WTC11 (cell line): Measurements from ENCODE around the gene ROBO1. TPM values are rescaled to one million over a fixed set of nuclear protein-coding genes. Genes with fewer than 3 reads are reported as not detected.

Source experiments
- ATAC-seq: fragments of 200-7000 bp; cut with Tn5 transposase; 2 replicates; pipeline ENCODE4 v1.10.0; 2021; ENCODE audit warnings: mild to moderate bottlenecking, moderate library complexity
- CTCF ChIA-PET: fragments of 300-600 bp; sonication (Branson Sonifier 250); formaldehyde crosslinking; loops from one replicate; lab custom pipeline; 2021; ENCODE audit warnings: antibody characterized with exemption; lab: Charles Lee
- POLR2A ChIA-PET: fragments of 350-600 bp; sonication (Branson Sonifier 250); formaldehyde crosslinking; loops from one replicate; lab custom pipeline; 2021; ENCODE audit warnings: antibody characterized with exemption; lab: Charles Lee
- DNase-seq: peaks from one replicate; pipeline ENCODE4 v3.0.0; 2021; ENCODE audit warnings: low spot score
- H3K27ac Mint-ChIP-seq: 2 replicates; pipeline ENCODE4 v1.8.0; 2021; ENCODE audit warnings: mixed read lengths
- H3K27me3 Mint-ChIP-seq: 2 replicates; pipeline ENCODE4 v1.8.0; 2021; ENCODE audit warnings: low read depth, mild to moderate bottlenecking, moderate library complexity, mixed read lengths
- H3K36me3 Mint-ChIP-seq: 2 replicates; pipeline ENCODE4 v1.8.0; 2021; ENCODE audit warnings: mixed read lengths
- H3K4me1 Mint-ChIP-seq: 2 replicates; pipeline ENCODE4 v1.8.0; 2022; ENCODE audit warnings: mixed read lengths
- H3K4me3 Mint-ChIP-seq: 2 replicates; pipeline ENCODE4 v1.8.0; 2021; ENCODE audit warnings: mild to moderate bottlenecking, moderate library complexity, mixed read lengths
- H3K9me3 Mint-ChIP-seq: 2 replicates; pipeline ENCODE4 v1.8.0; 2021; ENCODE audit warnings: mixed read lengths
- AFF4 ChIP-seq: sonication (generic); formaldehyde crosslinking; IDR thresholded peaks from 2 replicates; pipeline ENCODE4 v1.8.1; 2023; ENCODE audit warnings: mild to moderate bottlenecking, missing genetic modification reagents, borderline replicate concordance
- AR ChIP-seq: fragments of 250-450 bp; sonication (Bioruptor Pico); IDR thresholded peaks from 2 replicates; pipeline ENCODE4 v1.9.0; 2021; ENCODE audit warnings: mild to moderate bottlenecking
- ATF1 ChIP-seq: sonication (generic); formaldehyde crosslinking; IDR thresholded peaks from 2 replicates; pipeline ENCODE4 v1.8.1; 2023; ENCODE audit warnings: mild to moderate bottlenecking, moderate library complexity, missing genetic modification reagents
- ATF6 ChIP-seq: sonication (generic); formaldehyde crosslinking; IDR thresholded peaks from 2 replicates; pipeline ENCODE4 v1.8.1; 2023; ENCODE audit warnings: mild to moderate bottlenecking, missing genetic modification reagents
- CREB1 ChIP-seq: sonication (generic); formaldehyde crosslinking; IDR thresholded peaks from 2 replicates; pipeline ENCODE4 v1.8.0; 2023; ENCODE audit warnings: mild to moderate bottlenecking, missing genetic modification reagents
- ESRRA ChIP-seq: sonication (generic); formaldehyde crosslinking; IDR thresholded peaks from 2 replicates; pipeline ENCODE4 v1.8.1; 2022; ENCODE audit warnings: mild to moderate bottlenecking, missing genetic modification reagents, borderline replicate concordance
- ETV6 ChIP-seq: sonication (generic); formaldehyde crosslinking; IDR thresholded peaks from 2 replicates; pipeline ENCODE4 v1.8.1; 2022; ENCODE audit warnings: mild to moderate bottlenecking, missing genetic modification reagents
- FOXJ3 ChIP-seq: sonication (generic); formaldehyde crosslinking; IDR thresholded peaks from 2 replicates; pipeline ENCODE4 v1.9.0; 2021; ENCODE audit warnings: missing genetic modification reagents, mild to moderate bottlenecking, borderline replicate concordance
- FOXP1 ChIP-seq: sonication (generic); formaldehyde crosslinking; IDR thresholded peaks from 2 replicates; pipeline ENCODE4 v1.8.0; 2022; ENCODE audit warnings: missing genetic modification reagents, mild to moderate bottlenecking, moderate library complexity, borderline replicate concordance
- GRHL2 ChIP-seq: fragments of 250-450 bp; sonication (Bioruptor Pico); IDR thresholded peaks from 2 replicates; pipeline ENCODE4 v1.8.0; 2022; ENCODE audit warnings: mild to moderate bottlenecking, moderate library complexity; ENCODE audit not compliant: insufficient replicate concordance, severe bottlenecking
- IRF2 ChIP-seq: sonication (generic); formaldehyde crosslinking; IDR thresholded peaks from 2 replicates; pipeline ENCODE4 v1.8.0; 2022; ENCODE audit warnings: low read depth, missing genetic modification reagents, borderline replicate concordance
- JAZF1 ChIP-seq: fragments of 250-450 bp; sonication (Bioruptor Pico); IDR thresholded peaks from 2 replicates; pipeline ENCODE4 v1.9.0; 2021; ENCODE audit warnings: moderate library complexity, mild to moderate bottlenecking, inconsistent platforms
- JUN ChIP-seq: sonication (generic); formaldehyde crosslinking; IDR thresholded peaks from 2 replicates; pipeline ENCODE4 v1.8.0; 2023; ENCODE audit warnings: mild to moderate bottlenecking, missing genetic modification reagents
- MXD4 ChIP-seq: fragments of 250-450 bp; sonication (Bioruptor Pico); IDR thresholded peaks from 2 replicates; pipeline ENCODE4 v1.8.0; 2021; ENCODE audit warnings: mild to moderate bottlenecking, moderate library complexity, borderline replicate concordance
- NFE2L1 ChIP-seq: sonication (generic); formaldehyde crosslinking; IDR thresholded peaks from 2 replicates; pipeline ENCODE4 v1.8.1; 2023; ENCODE audit warnings: missing genetic modification reagents
- PREB ChIP-seq: sonication (generic); formaldehyde crosslinking; IDR thresholded peaks from 2 replicates; pipeline ENCODE4 v1.8.1; 2022; ENCODE audit warnings: mild to moderate bottlenecking, missing genetic modification reagents, moderate library complexity, borderline replicate concordance
- PRRX2 ChIP-seq: fragments of 250-450 bp; sonication (Bioruptor Pico); IDR thresholded peaks from 2 replicates; pipeline ENCODE4 v1.8.0; 2021; ENCODE audit warnings: mild to moderate bottlenecking
- TEAD1 ChIP-seq: sonication (generic); formaldehyde crosslinking; IDR thresholded peaks from 2 replicates; pipeline ENCODE4 v1.8.0; 2022; ENCODE audit warnings: mild to moderate bottlenecking, missing genetic modification reagents
- USF1 ChIP-seq: sonication (generic); formaldehyde crosslinking; IDR thresholded peaks from 2 replicates; pipeline ENCODE4 v1.8.0; 2022; ENCODE audit warnings: mild to moderate bottlenecking, missing genetic modification reagents
- ZNF532 ChIP-seq: fragments of 250-450 bp; sonication (Bioruptor Pico); IDR thresholded peaks from 2 replicates; pipeline ENCODE4 v1.9.0; 2021; ENCODE audit warnings: mild to moderate bottlenecking, borderline replicate concordance
- total RNA-seq: library from RNA; stranded (reverse); gene quantifications from 3 replicates; pipeline ENCODE4 v1.2.3, GENCODE V29; 2021

The ROBO1 gene
- total RNA-seq, 1 experiment from 2014 or later: 90.9 TPM

- H3K27me3 Mint-ChIP-seq: no peaks in the 10 kb centered on the region
- CTCF ChIA-PET: no interaction called here
- ATAC-seq: no peak
These were observed 861.6 kb downstream of the ROBO1 start for GRCh38 chr3:78906245-78906644.

GRCh38 chr3:78905700-78906099 lies 862.1 kb downstream of the ROBO1 start:
- no peak for DNase-seq
- POLR2A ChIA-PET: no interaction called here
- H3K27me3 Mint-ChIP-seq: no peaks in the 10 kb centered on the region
- no peak for TF ChIP-seq ZNF532 (CRISPR knock-in tag)
- TF ChIP-seq ATF1 (CRISPR knock-in tag): no peak
- no peak for TF ChIP-seq AFF4 (CRISPR knock-in tag)
- no peak for TF ChIP-seq FOXJ3 (CRISPR knock-in tag)

More at GRCh38 chr3:78906245-78906644, 861.6 kb downstream of the ROBO1 start:
- TF ChIP-seq MXD4 (CRISPR knock-in tag) (no peak), USF1 (CRISPR knock-in tag) (no peak), IRF2 (CRISPR knock-in tag) (no peak), PREB (CRISPR knock-in tag) (no peak), JAZF1 (no peak), JUN (CRISPR knock-in tag) (no peak), AR (no peak), ESRRA (CRISPR knock-in tag) (no peak), TEAD1 (CRISPR knock-in tag) (no peak), ETV6 (CRISPR knock-in tag) (no peak), ATF6 (no peak), GRHL2 (CRISPR knock-in tag) (no peak), NFE2L1 (no peak), CREB1 (CRISPR knock-in tag) (no peak), FOXP1 (CRISPR knock-in tag) (no peak), PRRX2 (no peak)
- no peaks in the 10 kb centered on the region for H3K36me3 Mint-ChIP-seq
- H3K4me1 Mint-ChIP-seq: peaks cover 13% of the 10 kb centered on the region
- no peaks in the 10 kb centered on the region for H3K9me3 Mint-ChIP-seq
- POLR2A ChIA-PET: no interaction called here
- H3K27ac Mint-ChIP-seq: no peak overlapping the region
- H3K4me3 Mint-ChIP-seq: no peak overlapping the region
- DNase-seq: no peak

More at GRCh38 chr3:78905700-78906099, 862.1 kb downstream of the ROBO1 start:
- ATAC-seq: no peak
- Mint-ChIP-seq H3K9me3 (no peaks in the 10 kb centered on the region), H3K4me3 (no peak overlapping the region), H3K4me1 (peaks cover 13% of the 10 kb centered on the region), H3K36me3 (no peaks in the 10 kb centered on the region), H3K27ac (no peak overlapping the region)
- CTCF ChIA-PET: no interaction called here
